Endothelial cell of umbilical vein (primary cell): ENCODE measurements around the gene ETFRF1. TPM values are rescaled to one million over a fixed set of nuclear protein-coding genes. Genes with fewer than 3 reads are reported as not detected.

Source experiments
- BruUV-seq: library from RNA; stranded (reverse); fragments of 400-500 nt; replicated peaks from 2 replicates; lab custom pipeline; 2021; lab: Mats Ljungman, UMichigan
- CTCF ChIA-PET: fragments of 300-600, 350-600 bp; sonication (Branson Sonifier 250); formaldehyde crosslinking; loops from one replicate; lab custom pipeline; 2021; ENCODE audit warnings: antibody characterized with exemption, inconsistent platforms; lab: Charles Lee
- POLR2A ChIA-PET: fragments of 300-600, 350-600 bp; sonication (Branson Sonifier 250); formaldehyde crosslinking; loops from one replicate; lab custom pipeline; 2021; ENCODE audit warnings: antibody characterized with exemption, inconsistent platforms; lab: Charles Lee
- DNase-seq: peaks from one replicate; pipeline ENCODE4 v3.0.0-alpha.2; 2011; ENCODE audit warnings: low read depth, low spot score
- FAIRE-seq: peaks from 2 replicates; lab custom pipeline; 2011; peaks lifted over from hg19 to GRCh38; lab: Jason Lieb, UNC
- H2AFZ ChIP-seq: 2 replicates; pipeline ENCODE4 v1.6.0; 2012; ENCODE audit warnings: low read depth, low read length, control low read depth, inconsistent platforms
- H3K27ac ChIP-seq: 2 replicates; pipeline ENCODE4 v1.5.1; 2011; ENCODE audit warnings: low read depth, mild to moderate bottlenecking, control low read depth, low read length, moderate library complexity; ENCODE audit not compliant: insufficient read depth
- H3K27me3 ChIP-seq, 2 experiments: 2 replicates each; pipeline versions ENCODE4 v1.6.0 to v1.6.1; 2011; ENCODE audit warnings: low read length in 2 of 2, mixed read lengths in 1 of 2; ENCODE audit not compliant: control insufficient read depth in 2 of 2, insufficient read depth in 2 of 2
- H3K36me3 ChIP-seq, 2 experiments: 2 replicates in 1 of 2; 3 replicates in 1 of 2; pipeline ENCODE4 v1.5.1; 2011; ENCODE audit warnings: low read length in 2 of 2, mild to moderate bottlenecking in 1 of 2, moderate library complexity in 1 of 2; ENCODE audit not compliant: control insufficient read depth in 2 of 2, insufficient read depth in 2 of 2; ENCODE audit errors: extremely low read depth in 1 of 2
- H3K4me1 ChIP-seq: 3 replicates; pipeline ENCODE4 v1.5.1; 2011; ENCODE audit warnings: mild to moderate bottlenecking, low read length; ENCODE audit not compliant: control insufficient read depth, insufficient read depth; ENCODE audit errors: extremely low read depth
- H3K4me2 ChIP-seq: 2 replicates; pipeline ENCODE4 v1.6.1; 2011; ENCODE audit warnings: low read length, control low read depth, mixed read lengths; ENCODE audit not compliant: insufficient read depth
- H3K4me3 ChIP-seq, 3 experiments: fragments of 200-600 bp in 1 of 3; sonication (generic), shearing (Covaris generic) in 1 of 3; replicated peaks in 1 of 3; 2 replicates each; pipeline ENCODE4 v1.5.1; 2011 to 2016; ENCODE audit warnings: control low read depth in 3 of 3, low read length in 3 of 3, mild to moderate bottlenecking in 2 of 3, inconsistent platforms in 1 of 3, low read depth in 1 of 3, moderate library complexity in 1 of 3; ENCODE audit not compliant: insufficient read depth in 1 of 3
- H3K79me2 ChIP-seq: 2 replicates; pipeline ENCODE4 v1.6.0; 2012; ENCODE audit warnings: low read length, inconsistent platforms; ENCODE audit not compliant: control insufficient read depth, insufficient read depth
- H3K9ac ChIP-seq: replicated peaks from 2 replicates; pipeline ENCODE3; 2011; ENCODE audit warnings: low read length, control low read depth; ENCODE audit not compliant: insufficient read depth; ENCODE audit errors: extremely low read depth
- H3K9me1 ChIP-seq: replicated peaks from 3 replicates; pipeline ENCODE4 v1.6.0; 2011; ENCODE audit warnings: mild to moderate bottlenecking, low read length; ENCODE audit not compliant: control insufficient read depth, insufficient read depth; ENCODE audit errors: extremely low read depth
- H3K9me3 ChIP-seq: replicated peaks from 2 replicates; pipeline ENCODE4 v1.5.1; 2012; ENCODE audit warnings: low read length, inconsistent platforms; ENCODE audit not compliant: control insufficient read depth, insufficient read depth
- H4K20me1 ChIP-seq: replicated peaks from 2 replicates; pipeline ENCODE3; 2011; ENCODE audit warnings: mild to moderate bottlenecking, low read length; ENCODE audit not compliant: control insufficient read depth, insufficient read depth; ENCODE audit errors: extremely low read depth
- CTCF ChIP-seq, 2 donors: IDR thresholded peaks; 1 replicate in 1 of 2; 2 replicates in 1 of 2; pipeline ENCODE4 v1.5.1; 2011; ENCODE audit warnings: low read length in 2 of 2, mild to moderate bottlenecking in 2 of 2, moderate library complexity in 2 of 2, control low read depth in 1 of 2, inconsistent platforms in 1 of 2, low read depth in 1 of 2; ENCODE audit not compliant: insufficient read depth in 1 of 2; ENCODE audit errors: extremely low read depth in 1 of 2
- EZH2 ChIP-seq: IDR thresholded peaks from 2 replicates; pipeline ENCODE4 v1.6.1; 2012; ENCODE audit warnings: borderline replicate concordance, low read depth, mild to moderate bottlenecking, moderate library complexity, low read length, inconsistent platforms; ENCODE audit not compliant: severe bottlenecking
- FOS ChIP-seq: IDR thresholded peaks from 2 replicates; pipeline ENCODE4 v1.6.1; 2011; ENCODE audit warnings: mild to moderate bottlenecking, low read length, moderate library complexity, borderline replicate concordance; ENCODE audit not compliant: insufficient read depth
- GATA2 ChIP-seq: IDR thresholded peaks from 2 replicates; pipeline ENCODE4 v1.7.0; 2011; ENCODE audit warnings: low read depth, mild to moderate bottlenecking, moderate library complexity, mixed read lengths, low read length; ENCODE audit not compliant: insufficient read length, insufficient read depth
- JUN ChIP-seq: IDR thresholded peaks from 2 replicates; pipeline ENCODE4 v1.6.1; 2011; ENCODE audit warnings: borderline replicate concordance, low read depth; ENCODE audit not compliant: insufficient read length, insufficient read depth
- MAX ChIP-seq: IDR thresholded peaks from 2 replicates; pipeline ENCODE4 v1.6.1; 2011; ENCODE audit not compliant: insufficient read depth, insufficient read length
- MYC ChIP-seq: IDR thresholded peaks from one replicate; pipeline ENCODE4 v1.6.1; 2011; ENCODE audit warnings: mild to moderate bottlenecking, low read depth, low read length
- POLR2A ChIP-seq: IDR thresholded peaks from 2 replicates; pipeline ENCODE4 v1.6.1; 2012; ENCODE audit warnings: low read depth, mild to moderate bottlenecking, control low read depth, low read length
- POLR2AphosphoS5 ChIP-seq: IDR thresholded peaks from 2 replicates; pipeline ENCODE4 v1.6.1; 2012; ENCODE audit warnings: low read depth, mild to moderate bottlenecking, control low read depth, low read length, moderate library complexity; ENCODE audit not compliant: insufficient read depth
- dilution Hi-C: fragments of 300-500 bp; cut with MboI; formaldehyde crosslinking; loops from one replicate; pipeline ENCODE4 v1.15.0; 2019; ENCODE audit warnings: low sequenced_read_pairs; ENCODE audit not compliant: extremely low pct_ligation_motif_present
- intact Hi-C: fragments of 100-400 bp; cut with micrococcal nuclease; formaldehyde crosslinking; loops from one replicate; pipeline ENCODE4 v1.10.0; 2022
- polyA plus RNA-seq, 4 experiments: library from polyadenylated mRNA; depleted of rRNA in 3 of 4; stranded (reverse) in 3 of 4; unstranded in 1 of 4; fragments of >200 nt; gene quantifications; 2 replicates each; pipeline versions ENCODE4 v1.2.1 to v1.2.3, GENCODE V29; 2011 to 2012; ENCODE audit warnings: missing spikeins in 1 of 4
- total RNA-seq: library from RNA; stranded (reverse); gene quantifications from 2 replicates; pipeline ENCODE4 v1.2.3, GENCODE V29; 2021

The ETFRF1 gene
- total and polyA plus RNA-seq, 2 donors (not counting 3 experiments of a cell fraction or from before 2014, with no cell fraction given): 6.9 to 10.6 TPM

GRCh38 chr12:25251769-25252168 is 56.7 kb downstream of the ETFRF1 start:
- ChIA-PET POLR2A (no interaction called here), CTCF (interaction anchor here (0.8 kb wide), 1 partner anchor 10 kb away, joined by 3 read pairs; no protein-coding TSS in a partner anchor)
- Histone ChIP-seq H3K4me2 (peak overlapping the region; percentile 82), H3K9ac (peak overlapping the region; percentile 64), H2AFZ (peak overlapping the region; percentile 93), H3K36me3 (no peaks in the 10 kb centered on the region), H3K9me3 (no peaks in the 10 kb centered on the region), H3K9me1 (no peaks in the 10 kb centered on the region), H3K4me3 (peak overlapping the region in 2 of 3 experiments; percentile 77 to 78), H3K27ac (no peak overlapping the region), H3K4me1 (peaks cover 10% of the 10 kb centered on the region), H3K27me3 (peaks cover 10 to 25% of the 10 kb centered on the region in 2 experiments), H3K79me2 (peaks cover 29% of the 10 kb centered on the region), H4K20me1 (peaks cover 4% of the 10 kb centered on the region)
- FAIRE-seq (no peak), DNase-seq (no peak)
- dilution Hi-C loops (no loop called here), intact Hi-C loops (loop anchor here (5.0 kb wide), 1 partner anchor 76 kb away; no protein-coding TSS in a partner anchor)
- BruUV-seq: no TSS peak
- TF ChIP-seq POLR2AphosphoS5 (no peak), POLR2A (no peak), CTCF (IDR thresholded peaks at IDR 0.05; ENCODE audit: extremely low read depth in 1 of 2, insufficient read depth in 1 of 2, low read depth in 1 of 2, low read length in 2 of 2) (no peak), GATA2 (no peak), MAX (no peak), EZH2 (no peak), MYC (no peak), FOS (no peak), JUN (no peak)
